ENCODE data around the gene MMP14.

DNA sequence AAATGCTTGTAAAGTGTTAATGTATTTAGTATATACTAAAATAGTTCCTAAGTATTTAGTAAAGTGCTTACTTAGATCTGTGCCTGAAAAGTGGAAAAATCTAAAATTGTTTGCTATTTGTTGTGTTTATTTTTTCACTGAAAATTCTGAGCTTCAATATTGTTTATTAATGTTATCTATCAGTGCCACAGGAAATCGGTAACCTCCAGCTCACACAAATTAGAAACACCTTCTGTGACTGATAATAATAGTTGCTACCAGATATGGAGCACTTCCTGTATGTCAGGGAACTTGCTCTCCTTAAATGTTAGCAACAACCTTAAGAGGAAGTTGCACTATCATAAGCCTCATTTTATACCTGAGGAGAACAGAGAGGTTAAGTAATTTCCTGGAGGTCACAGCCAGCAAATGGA is 34.4 kb downstream of the MMP14 start:
- no peak for TF ChIP-seq POLR2AphosphoS5 (IDR thresholded peaks at IDR 0.05; ENCODE audit: low read depth)
- no peak for TF ChIP-seq CTCF (IDR thresholded peaks at IDR 0.05; ENCODE audit: insufficient read depth, low read length)
- TF ChIP-seq, protein P1, sequence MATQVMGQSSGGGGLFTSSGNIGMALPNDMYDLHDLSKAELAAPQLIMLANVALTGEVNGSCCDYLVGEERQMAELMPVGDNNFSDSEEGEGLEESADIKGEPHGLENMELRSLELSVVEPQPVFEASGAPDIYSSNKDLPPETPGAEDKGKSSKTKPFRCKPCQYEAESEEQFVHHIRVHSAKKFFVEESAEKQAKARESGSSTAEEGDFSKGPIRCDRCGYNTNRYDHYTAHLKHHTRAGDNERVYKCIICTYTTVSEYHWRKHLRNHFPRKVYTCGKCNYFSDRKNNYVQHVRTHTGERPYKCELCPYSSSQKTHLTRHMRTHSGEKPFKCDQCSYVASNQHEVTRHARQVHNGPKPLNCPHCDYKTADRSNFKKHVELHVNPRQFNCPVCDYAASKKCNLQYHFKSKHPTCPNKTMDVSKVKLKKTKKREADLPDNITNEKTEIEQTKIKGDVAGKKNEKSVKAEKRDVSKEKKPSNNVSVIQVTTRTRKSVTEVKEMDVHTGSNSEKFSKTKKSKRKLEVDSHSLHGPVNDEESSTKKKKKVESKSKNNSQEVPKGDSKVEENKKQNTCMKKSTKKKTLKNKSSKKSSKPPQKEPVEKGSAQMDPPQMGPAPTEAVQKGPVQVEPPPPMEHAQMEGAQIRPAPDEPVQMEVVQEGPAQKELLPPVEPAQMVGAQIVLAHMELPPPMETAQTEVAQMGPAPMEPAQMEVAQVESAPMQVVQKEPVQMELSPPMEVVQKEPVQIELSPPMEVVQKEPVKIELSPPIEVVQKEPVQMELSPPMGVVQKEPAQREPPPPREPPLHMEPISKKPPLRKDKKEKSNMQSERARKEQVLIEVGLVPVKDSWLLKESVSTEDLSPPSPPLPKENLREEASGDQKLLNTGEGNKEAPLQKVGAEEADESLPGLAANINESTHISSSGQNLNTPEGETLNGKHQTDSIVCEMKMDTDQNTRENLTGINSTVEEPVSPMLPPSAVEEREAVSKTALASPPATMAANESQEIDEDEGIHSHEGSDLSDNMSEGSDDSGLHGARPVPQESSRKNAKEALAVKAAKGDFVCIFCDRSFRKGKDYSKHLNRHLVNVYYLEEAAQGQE (IDR thresholded peaks at IDR 0.05; ENCODE audit: insufficient replicate concordance, low read depth) = peak; percentile 18

Data from HL-60 (cell line).